Adrenal gland (tissue), 12 donors: Measurements from ENCODE around the gene DDX46. TPM values are rescaled to one million over a fixed set of nuclear protein-coding genes. Genes with fewer than 3 reads are reported as not detected.

ENCODE experiments used
- DNase-seq, 7 donors: peaks; one replicate each; pipeline ENCODE4 v3.0.0-alpha.2; 2019 to 2020
- H3K27ac ChIP-seq, 5 donors: fragments of 200-600 bp; sonication (generic) in 4 of 5; 1 replicate in 3 of 5; 2 replicates in 2 of 5; pipeline versions ENCODE4 v1.5.1 to v1.8.0; 2016 to 2020; ENCODE audit warnings: mild to moderate bottlenecking in 1 of 5
- H3K27me3 ChIP-seq: fragments of 200-600 bp; 2 replicates; pipeline ENCODE4 v1.8.0; 2021
- H3K36me3 ChIP-seq, 2 donors: fragments of 200-600 bp; replicated peaks in 1 of 2; 1 replicate in 1 of 2; 2 replicates in 1 of 2; pipeline versions ENCODE4 v1.5.1 to v1.8.0; 2018 to 2022
- H3K4me1 ChIP-seq, 2 donors: fragments of 200-600 bp; replicated peaks in 1 of 2; 1 replicate in 1 of 2; 2 replicates in 1 of 2; pipeline versions ENCODE4 v1.5.1 to v1.8.0; 2018 to 2021
- H3K4me3 ChIP-seq, 4 donors: fragments of 200-600 bp; sonication (generic) in 3 of 4; one replicate each; pipeline ENCODE4 v1.5.1; 2016 to 2018
- H3K9me3 ChIP-seq, 3 donors: fragments of 200-600 bp; sonication (generic) in 1 of 3; replicated peaks in 1 of 3; 1 replicate in 2 of 3; 2 replicates in 1 of 3; pipeline versions ENCODE4 v1.5.1 to v1.8.0; 2016 to 2021
- POLR2A ChIP-seq, 2 donors: fragments of 450-650 bp; IDR thresholded peaks; one replicate each; pipeline ENCODE4 v1.6.1; 2017; ENCODE audit warnings: antibody characterized with exemption in 2 of 2, mild to moderate bottlenecking in 2 of 2, moderate library complexity in 1 of 2
- WGBS, 4 donors: extraction: QIAGEN DNeasy Blood & Tissue Kit in 2 of 4; methylation state at CpG; one replicate each; pipeline versions ENCODE4 v1.1.5 to v1.1.7; 2013 to 2017; 5-methylcytosine and 5-hydroxymethylcytosine counted together
- intact Hi-C, 2 donors: fragments of 100-400 bp; cut with DNase I; formaldehyde crosslinking; loops; one replicate each; pipeline versions ENCODE4 v1.14.1 to v1.15.0; 2022 to 2023
- polyA plus RNA-seq, 3 donors: library from polyadenylated mRNA; stranded (reverse); fragments of 200-250 nt in 2 of 3; fragments of 350-450 nt in 1 of 3; fragmentation: Illumina TruSeq in 1 of 3; extraction: RNeasy Lipid Tissue Mini Kit (QIAGEN cat#74804) in 1 of 3; gene quantifications; one replicate each; pipeline ENCODE4 v1.2.3, GENCODE V29; 2013 to 2014
- total RNA-seq, 9 donors: library from RNA; depleted of rRNA in 4 of 9; stranded (reverse); fragments of >200 nt in 4 of 9; fragments of 120-200 nt in 1 of 9; fragmentation: NEBNext Ultra II Directional in 1 of 9; extraction: Animal tissue kit (Norgen Biotek cat#: 25700) in 1 of 9; gene quantifications; one replicate each; pipeline versions ENCODE4 v1.1.0 to v1.2.4, GENCODE V29; 2013 to 2023
- TF ChIP-seq, protein P1 (sequence below), 6 experiments: fragments of 450-650 bp in 4 of 6; fragments of 200-600 bp in 2 of 6; sonication (generic) in 1 of 6; IDR thresholded peaks; 1 replicate in 5 of 6; 2 replicates in 1 of 6; pipeline versions ENCODE4 v1.5.1 to v1.8.0; 2016 to 2021; ENCODE audit warnings: antibody characterized with exemption in 6 of 6, mild to moderate bottlenecking in 2 of 6, moderate library complexity in 1 of 6
- donor health status: healthy with polysubstance abuse.
- donor health status: Bipolar disorder and iron deficiency.
- donor health status: DM: yes; HTN: yes; CAD: no.
- donor health status: DM: no; HTN: no; CAD: no.
- donor health status: DM: no; HTN: no; CAD: no.
- donor health status: DM: yes; HTN: yes; CAD: no.

Gene DDX46
- total and polyA plus RNA-seq, 12 donors, result 13.3 to 48.0 (median 35.1) TPM

- Histone ChIP-seq H3K27ac (no peak overlapping the region), H3K9me3 (no peaks in the 10 kb centered on the region), H3K27me3 (no peaks in the 10 kb centered on the region), H3K4me1 (no peaks in the 10 kb centered on the region), H3K4me3 (no peak overlapping the region), H3K36me3 (peaks cover 0 to 14% of the 10 kb centered on the region in 2 donors)
- WGBS, 4 donors, result 78 to 97% (median 91%) methylated on average over 2 of the region's 2 CpGs
- intact Hi-C loops, result no loop called here
- DNase-seq, result no peak
- TF ChIP-seq POLR2A (IDR thresholded peaks at IDR 0.05), result no peak
- TF ChIP-seq, protein P1, sequence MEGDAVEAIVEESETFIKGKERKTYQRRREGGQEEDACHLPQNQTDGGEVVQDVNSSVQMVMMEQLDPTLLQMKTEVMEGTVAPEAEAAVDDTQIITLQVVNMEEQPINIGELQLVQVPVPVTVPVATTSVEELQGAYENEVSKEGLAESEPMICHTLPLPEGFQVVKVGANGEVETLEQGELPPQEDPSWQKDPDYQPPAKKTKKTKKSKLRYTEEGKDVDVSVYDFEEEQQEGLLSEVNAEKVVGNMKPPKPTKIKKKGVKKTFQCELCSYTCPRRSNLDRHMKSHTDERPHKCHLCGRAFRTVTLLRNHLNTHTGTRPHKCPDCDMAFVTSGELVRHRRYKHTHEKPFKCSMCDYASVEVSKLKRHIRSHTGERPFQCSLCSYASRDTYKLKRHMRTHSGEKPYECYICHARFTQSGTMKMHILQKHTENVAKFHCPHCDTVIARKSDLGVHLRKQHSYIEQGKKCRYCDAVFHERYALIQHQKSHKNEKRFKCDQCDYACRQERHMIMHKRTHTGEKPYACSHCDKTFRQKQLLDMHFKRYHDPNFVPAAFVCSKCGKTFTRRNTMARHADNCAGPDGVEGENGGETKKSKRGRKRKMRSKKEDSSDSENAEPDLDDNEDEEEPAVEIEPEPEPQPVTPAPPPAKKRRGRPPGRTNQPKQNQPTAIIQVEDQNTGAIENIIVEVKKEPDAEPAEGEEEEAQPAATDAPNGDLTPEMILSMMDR (IDR thresholded peaks at IDR 0.05), result no peak
Measured at GRCh38 chr5:134864707-134865106, 106.1 kb downstream of the DDX46 start.

DNA sequence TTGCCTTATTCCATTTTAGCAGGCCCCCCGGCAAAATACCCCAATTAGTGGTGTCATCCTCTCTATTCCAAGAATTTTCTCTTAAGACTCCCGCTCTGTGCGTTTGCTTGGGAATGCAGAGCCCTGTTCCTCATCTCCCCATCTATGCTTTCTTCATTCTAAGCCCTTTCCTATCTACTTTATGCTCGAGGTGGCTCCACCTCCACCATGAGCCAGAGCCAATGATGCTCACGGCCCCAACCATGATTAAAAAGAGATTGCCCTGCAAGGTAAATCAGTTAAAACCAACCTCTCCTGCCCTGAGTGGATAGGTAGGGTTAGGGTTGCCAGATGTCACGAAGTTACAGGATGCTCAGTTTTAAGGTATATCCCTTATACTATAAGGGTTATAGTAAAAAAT is 114.9 kb downstream of the DDX46 start:
- Histone ChIP-seq H3K27ac (peak overlapping the region in 4 of 5 donors; percentile 88 to 98 (median 95)), H3K9me3 (no peaks in the 10 kb centered on the region), H3K4me1 (peaks cover 0 to 31% of the 10 kb centered on the region in 2 donors), H3K4me3 (peak overlapping the region in 1 of 4 donors; percentile 90), H3K27me3 (no peaks in the 10 kb centered on the region), H3K36me3 (no peaks in the 10 kb centered on the region)
- no peak for TF ChIP-seq POLR2A (IDR thresholded peaks at IDR 0.05)
- TF ChIP-seq, protein P1 (IDR thresholded peaks at IDR 0.05), result no peak
- 82 to 84% (median 83%) methylated on average over 6 of the region's 6 CpGs for WGBS, 4 donors
- no peak for DNase-seq
- intact Hi-C loops, result no loop called here

- 2 to 7% (median 3%) methylated on average over 15 to 79 of the region's 79 CpGs for WGBS, 4 donors
- H3K9me3 ChIP-seq, result no peaks in the 10 kb centered on the region
- peak; percentile 87 to 95 (median 87) for DNase-seq
- H3K4me3 ChIP-seq, result peak within 1 kb of the TSS; percentile 72 to 90 (median 78)
- peak within 1 kb of the TSS; percentile 80 to 98 (median 92) for H3K27ac ChIP-seq
- H3K4me1 ChIP-seq, result peaks cover 0 to 37% of the 10 kb centered on the region in 2 donors
- TF ChIP-seq, protein P1 (IDR thresholded peaks at IDR 0.05), result no peak
- peak; percentile 43 to 82 for TF ChIP-seq POLR2A (IDR thresholded peaks at IDR 0.05)
- intact Hi-C loops, result no loop called here
- no peaks in the 10 kb centered on the region for H3K27me3 ChIP-seq
- no peaks in the 10 kb centered on the region for H3K36me3 ChIP-seq
Measured at GRCh38 chr5:134873987-134874830, 115.6 kb downstream of the DDX46 start, which contains the start of gene TXNDC15. Gene TXNDC15, plus strand, starts transcription at chr5:134874371. Its CDS starts 57 bp downstream, at chr5:134874428.

DNA sequence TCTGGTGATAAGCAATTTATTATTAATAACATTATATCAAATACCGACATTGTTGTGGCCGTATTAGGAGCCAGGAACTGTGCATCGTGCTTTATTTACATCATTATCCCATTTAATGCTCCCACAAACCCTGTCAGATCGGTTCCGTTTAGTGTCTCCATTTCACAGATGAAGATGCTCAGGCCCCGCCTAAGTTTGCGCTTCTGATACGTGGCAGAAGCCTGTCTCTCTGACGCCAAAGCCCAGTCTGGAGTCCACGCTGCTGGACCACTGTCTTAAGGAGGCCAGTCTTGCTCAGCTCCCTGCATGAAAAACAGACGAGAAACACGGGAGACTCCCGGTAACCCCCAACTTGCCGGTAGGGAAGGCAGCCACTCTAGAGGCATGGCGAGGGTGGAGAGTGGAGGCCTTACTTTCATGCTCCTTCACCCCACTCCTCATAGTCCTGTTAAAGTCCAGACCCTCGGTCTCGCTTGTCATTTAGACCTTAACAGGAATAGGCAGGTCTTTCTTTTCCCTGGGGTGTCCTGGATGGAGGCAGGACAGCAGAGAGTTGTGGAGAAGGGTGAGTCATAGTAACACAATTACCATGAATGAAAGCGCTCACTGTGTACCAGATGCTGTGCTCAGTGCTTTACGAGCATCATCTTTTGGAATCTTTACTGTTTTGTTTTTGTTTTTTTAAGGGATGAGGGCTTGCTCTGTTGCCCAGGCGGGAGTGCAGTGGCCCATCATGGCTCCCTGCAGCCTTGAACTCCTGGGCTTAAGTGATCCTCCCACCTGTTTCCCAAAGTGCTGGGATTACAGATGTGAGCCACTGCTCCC is 116.5 kb downstream of the DDX46 start:
- intact Hi-C loops, result no loop called here

More for the DNA sequence above, 116.5 kb downstream of the DDX46 start:
- no peaks in the 10 kb centered on the region for H3K36me3 ChIP-seq
- peaks cover 0 to 37% of the 10 kb centered on the region in 2 donors for H3K4me1 ChIP-seq
- H3K27ac ChIP-seq, result peak overlapping the region; percentile 80 to 98 (median 92)
- TF ChIP-seq, protein P1 (IDR thresholded peaks at IDR 0.05), result no peak
- peak in 1 of 2 donors; percentile 8 for TF ChIP-seq POLR2A (IDR thresholded peaks at IDR 0.05)
- H3K9me3 ChIP-seq, result no peaks in the 10 kb centered on the region
- WGBS, 4 donors, result 6 to 12% (median 7%) methylated on average over 11 to 20 of the region's 20 CpGs
- peak; percentile 57 to 89 (median 72) for DNase-seq
- peak overlapping the region; percentile 42 to 90 (median 78) for H3K4me3 ChIP-seq
- H3K27me3 ChIP-seq, result no peaks in the 10 kb centered on the region
